Hematopoietic multipotent progenitor cell treated with erythropoietin and hydrocortisone succinate and interleukin-3 and kit ligand, for 15 days (in vitro differentiated cells): ENCODE measurements around the gene B3GLCT.

ENCODE experiments used
- DNase-seq: peaks from one replicate; pipeline ENCODE4 v3.0.0-alpha.2; 2015; ENCODE audit warnings: low spot score

The B3GLCT gene

DNA sequence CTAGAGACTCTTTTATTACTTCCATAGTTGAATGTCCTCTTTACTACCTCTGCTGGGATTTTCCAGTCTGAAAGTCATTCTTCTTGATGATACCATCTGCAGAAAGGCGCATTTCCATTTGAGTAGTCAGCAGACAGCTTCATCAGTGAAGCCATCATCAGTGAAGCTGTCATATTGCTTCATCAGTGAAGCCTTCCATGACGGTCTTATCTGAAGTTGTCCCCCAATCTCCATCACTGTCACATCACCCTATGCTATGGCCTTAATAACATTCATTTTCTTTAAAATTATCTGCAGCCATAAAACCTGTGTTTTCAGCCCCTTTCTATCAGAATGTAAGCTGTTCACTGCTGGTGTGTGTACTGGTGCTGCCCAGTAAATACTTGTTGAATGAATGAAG lies 151.6 kb downstream of the B3GLCT start:
- DNase-seq: no peak

DNA sequence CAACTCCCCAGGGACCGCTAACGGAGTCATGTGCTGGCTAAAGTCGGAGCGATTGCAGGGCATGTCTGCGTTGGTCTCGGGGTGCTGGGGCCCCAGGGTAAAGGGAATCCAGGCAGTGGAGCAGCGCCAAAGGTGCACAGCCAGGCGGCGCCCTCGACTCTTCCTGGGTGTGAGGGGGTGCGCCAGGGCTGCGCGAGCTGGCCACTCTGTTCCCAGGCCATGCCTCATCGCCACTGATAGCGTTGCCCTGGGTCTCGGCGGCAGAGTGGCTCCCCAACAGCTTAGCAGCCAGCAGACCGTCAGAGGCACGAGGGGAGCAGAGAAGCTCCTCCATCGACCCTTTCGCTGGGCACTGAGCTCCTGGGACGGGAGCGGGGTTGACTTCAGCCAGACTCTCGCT lies 152.7 kb downstream of the B3GLCT start:
- DNase-seq: no peak

DNA sequence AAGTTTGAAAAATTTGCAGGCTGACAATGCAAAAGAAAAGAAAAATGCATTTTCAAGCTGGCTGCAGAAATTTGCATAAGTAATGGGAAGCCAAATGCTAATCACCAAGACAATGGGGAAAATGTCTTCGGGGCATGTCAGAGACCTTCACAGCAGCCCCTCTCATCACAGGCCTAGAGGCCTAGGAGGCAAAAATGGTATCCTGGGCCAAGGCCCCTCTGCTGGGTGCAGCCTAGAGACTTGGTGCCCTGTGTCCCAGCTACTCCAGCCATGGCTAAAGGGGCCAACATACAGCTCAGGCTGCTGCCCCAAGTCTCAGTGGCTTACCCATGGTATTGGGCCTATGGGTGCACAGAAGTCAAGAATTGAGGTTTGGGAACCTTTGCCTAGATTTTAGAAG lies 155.2 kb downstream of the B3GLCT start:
- DNase-seq: no peak

DNA sequence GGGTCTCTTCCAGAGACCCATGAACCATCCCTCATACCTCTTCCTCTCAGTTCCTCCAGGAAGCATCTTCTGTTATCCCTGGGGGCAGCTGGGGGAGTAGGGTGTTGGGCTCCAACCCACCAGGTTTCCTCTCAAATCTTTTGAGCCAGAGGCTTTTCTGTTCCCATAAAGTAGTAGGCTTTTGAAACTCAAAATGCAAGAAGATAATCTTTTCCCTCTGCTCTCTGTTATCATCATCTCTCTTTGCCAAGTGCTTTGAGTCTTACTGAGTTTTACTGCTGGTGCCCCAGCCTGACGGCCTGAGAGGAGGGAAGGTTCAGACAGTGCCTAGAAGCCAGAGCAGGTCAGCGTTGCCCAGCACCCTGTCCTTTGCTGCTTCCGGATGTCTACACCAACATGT lies 157.2 kb downstream of the B3GLCT start:
- DNase-seq: no peak

DNA sequence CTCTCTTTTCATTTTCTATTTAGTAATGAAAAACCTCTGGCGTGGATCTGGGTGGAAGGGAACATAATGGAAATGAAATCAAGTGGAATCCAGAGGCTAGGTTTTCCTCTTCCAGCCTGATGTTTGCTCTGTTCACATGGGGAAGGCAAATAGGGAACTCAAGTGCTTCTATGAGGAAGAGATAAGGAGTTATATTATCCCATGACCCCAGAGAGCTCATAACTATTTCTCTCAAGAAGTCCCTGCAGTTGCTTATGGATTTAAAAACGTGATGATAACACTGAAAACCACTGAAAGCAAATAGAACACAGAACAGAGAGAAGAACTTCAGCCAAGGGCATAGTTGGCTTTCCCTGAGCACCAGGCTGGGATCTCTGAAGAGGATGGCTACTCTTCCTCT lies 157.8 kb downstream of the B3GLCT start:
- no peak for DNase-seq

DNA sequence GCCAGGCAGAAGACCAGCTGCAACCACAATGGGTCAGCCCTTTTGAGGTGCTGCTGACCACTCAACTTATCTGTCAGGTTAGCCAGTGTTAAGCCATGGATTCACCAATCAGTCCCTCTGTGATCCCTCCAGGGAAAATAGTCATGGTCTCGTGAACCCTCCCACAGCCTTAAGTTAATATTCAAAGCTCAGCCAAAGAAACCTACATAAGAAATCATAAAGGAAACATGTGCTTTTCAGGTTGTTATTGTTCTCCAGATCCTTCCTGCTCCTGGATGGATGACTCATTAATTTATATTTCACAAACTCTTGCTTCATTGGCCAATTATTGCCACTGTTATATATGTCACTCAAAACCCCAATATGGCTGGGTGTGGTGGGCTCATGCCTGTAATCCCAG lies 161.9 kb downstream of the B3GLCT start:
- no peak for DNase-seq

DNA sequence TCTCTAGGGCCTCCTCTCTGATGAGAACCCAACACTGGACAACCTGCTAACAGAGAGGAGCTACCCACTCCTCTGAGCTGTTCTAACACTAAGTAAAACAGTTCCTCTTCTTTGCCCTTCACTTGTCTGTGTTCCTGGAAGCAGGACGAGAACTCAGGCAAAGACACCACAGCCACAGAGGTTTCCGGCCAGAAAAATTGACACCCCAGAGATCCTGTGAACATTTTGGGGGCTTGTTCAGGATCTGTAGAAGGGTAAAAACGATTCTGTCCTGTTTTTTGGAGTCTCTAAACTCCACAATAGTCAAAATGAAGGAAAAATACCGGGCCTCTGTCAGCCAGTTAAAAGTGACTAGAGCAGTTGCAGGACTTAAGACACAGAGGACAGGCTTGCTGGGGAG lies 165.9 kb downstream of the B3GLCT start:
- DNase-seq: no peak

DNA sequence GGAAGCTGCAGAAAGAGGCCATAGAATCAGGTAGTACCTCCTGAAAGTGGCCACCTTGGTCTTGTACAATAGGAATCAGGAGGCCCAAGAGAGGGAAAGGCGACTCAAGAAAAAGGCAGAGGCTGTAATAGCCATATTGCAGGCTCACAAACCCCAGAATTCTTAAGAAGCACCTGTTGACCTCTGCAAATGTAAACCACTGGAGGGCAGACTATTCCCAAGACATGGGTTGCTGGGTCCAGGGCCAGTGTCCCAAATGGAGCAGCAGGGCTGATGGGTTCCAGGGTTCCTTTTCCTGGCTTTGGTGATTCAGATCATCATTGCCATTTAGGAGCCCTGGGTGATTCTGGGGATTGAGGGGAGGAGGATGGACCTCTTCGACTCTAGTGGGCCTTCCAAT lies 167.6 kb downstream of the B3GLCT start:
- DNase-seq: no peak

DNA sequence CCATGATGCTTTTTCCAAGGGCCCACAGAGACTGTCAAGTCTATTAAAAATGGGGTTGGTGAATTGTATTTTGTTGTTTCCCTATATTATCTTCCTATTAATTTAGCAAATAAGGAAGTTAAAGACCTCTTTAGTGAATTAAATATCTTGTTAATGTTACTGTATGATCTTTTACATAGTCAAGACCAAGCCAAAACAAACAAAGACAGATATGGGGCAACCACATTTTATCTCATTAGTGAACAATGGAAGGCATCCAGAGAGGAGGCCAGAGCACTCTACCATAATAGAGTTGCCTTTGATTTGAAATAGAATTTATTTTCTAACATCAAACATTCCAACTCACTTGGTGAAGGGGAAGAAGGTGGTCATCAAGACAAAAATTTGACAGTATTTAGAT lies 169.4 kb downstream of the B3GLCT start:
- no peak for DNase-seq

DNA sequence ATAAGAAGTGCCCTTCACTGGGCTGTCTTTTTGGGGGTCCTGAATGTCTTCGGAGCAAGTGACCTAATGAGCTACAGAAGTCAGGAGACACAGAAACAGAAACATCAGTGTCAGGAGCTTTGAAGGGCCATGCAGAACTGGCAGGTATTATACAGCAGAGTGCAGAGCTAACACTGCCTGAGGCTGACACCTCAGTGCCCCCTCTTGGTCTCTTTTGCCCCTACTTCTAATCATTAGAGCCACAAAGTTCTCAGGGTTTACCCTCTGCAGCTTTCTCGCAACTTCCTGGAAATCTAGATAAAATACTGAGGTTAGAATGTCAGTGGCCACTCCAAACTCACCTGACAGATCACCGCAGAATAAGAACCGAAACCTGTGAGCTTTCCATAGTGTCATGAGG lies 172.7 kb downstream of the B3GLCT start:
- no peak for DNase-seq

DNA sequence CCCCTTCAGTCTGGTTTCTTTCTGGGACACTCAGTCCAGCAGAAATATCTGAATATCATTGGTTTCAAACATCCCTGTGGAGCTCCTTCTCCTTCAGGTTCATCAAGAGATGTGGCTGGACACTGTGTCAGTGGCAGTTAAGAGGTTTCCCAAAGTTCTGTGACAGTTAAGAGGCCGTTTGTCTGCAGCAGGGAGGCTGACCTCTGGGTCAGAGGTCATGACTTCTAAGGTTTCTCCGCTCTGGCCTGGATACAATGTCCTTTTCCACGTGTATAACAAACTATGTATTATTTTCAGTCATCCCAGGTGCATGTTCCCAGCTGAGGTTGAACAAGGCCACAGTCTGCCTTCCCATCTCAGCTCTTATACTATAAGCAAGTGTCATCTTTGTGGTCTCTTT lies 174.9 kb downstream of the B3GLCT start:
- DNase-seq: no peak

DNA sequence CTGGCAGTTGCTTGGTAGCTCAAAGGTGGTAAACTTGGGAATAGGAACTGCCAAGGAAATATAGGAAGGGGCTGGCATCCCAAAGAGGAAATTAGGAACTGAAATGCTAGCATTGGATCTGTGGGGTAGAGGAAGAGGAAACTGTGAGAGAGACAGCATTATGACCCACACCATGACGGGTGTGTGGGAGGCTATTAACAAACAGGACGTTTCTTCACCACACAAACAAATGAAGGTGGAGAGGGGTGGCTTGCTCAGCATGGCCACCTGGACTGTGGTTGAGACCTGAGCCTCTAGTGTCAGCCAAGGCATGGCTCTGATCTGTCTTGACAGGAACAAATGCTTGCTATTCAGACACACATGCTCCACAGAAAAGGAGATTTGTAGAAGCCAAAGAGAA lies 178.2 kb downstream of the B3GLCT start:
- DNase-seq: no peak

DNA sequence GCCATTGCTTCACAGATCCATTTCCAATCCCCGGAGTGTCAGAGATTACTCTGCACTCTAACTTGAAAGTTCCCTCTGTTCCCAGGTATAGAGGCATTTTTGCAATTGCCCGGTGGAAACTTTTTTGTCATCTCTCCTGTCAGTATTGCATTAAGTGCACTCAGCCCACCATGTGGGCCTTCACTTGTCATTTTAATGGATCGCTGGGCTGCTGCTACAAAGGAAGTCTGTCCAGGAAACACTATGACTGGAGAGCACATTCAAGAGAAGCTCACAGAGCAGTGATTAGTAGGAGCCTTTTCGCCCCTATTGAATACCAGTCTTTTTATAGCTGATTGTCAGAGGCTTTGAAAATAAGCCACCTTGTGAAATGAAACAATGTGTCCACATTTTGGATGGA lies 180.9 kb downstream of the B3GLCT start:
- no peak for DNase-seq
